ENCODE measurements around the gene NME5.

- TF ChIP-seq CTCF (IDR thresholded peaks at IDR 0.05) (no peak), POLR2AphosphoS5 (IDR thresholded peaks at IDR 0.05) (peak; percentile 61)
Measured at GRCh38 chr5:138138949-138139780, at the start of gene NME5.

Data from prostate gland (tissue), 2 donors.